ENCODE measurements around the gene KRT81. TPM values are rescaled to one million over a fixed set of nuclear protein-coding genes. Genes with fewer than 3 reads are reported as not detected.

The KRT81 gene
- total and polyA plus RNA-seq, 2 of the 4 experiments (the other 2 are of a cell fraction) = under 0.01 to 0.05 TPM

GRCh38 chr12:52327830-52328500 lies 36.6 kb upstream of the KRT81 start:
- H3K56ac ChIP-seq (ENCODE audit: extremely low read depth, insufficient read depth, low read length) = no peak overlapping the region
- no peak overlapping the region for H3K23ac ChIP-seq (ENCODE audit: low read depth, low read length)
- no peak overlapping the region for H4K91ac ChIP-seq (ENCODE audit: insufficient read depth, low read depth, low read length)
- DNase-seq (no peak), ATAC-seq (ENCODE audit: low read depth) (no peak; the same call in 1 of the 2 replicates)
- ChIA-PET CTCF (interaction anchor here (0.5 to 1.8 kb wide), 17 partner anchors 9 to 188 kb away, joined by 3 to 8 read pairs (median 4); no protein-coding TSS in a partner anchor), POLR2A (ENCODE audit: unreplicated experiment) (interaction anchor here (0.6 kb wide), 1 partner anchor 609 kb away, joined by 8 read pairs; no protein-coding TSS in a partner anchor)
- H2BK15ac ChIP-seq (ENCODE audit: low read depth, low read length) = no peak overlapping the region
- H3K4me1 ChIP-seq (ENCODE audit: control insufficient read depth, insufficient read depth, low read length) = no peaks in the 10 kb centered on the region
- intact Hi-C loops (cut with micrococcal nuclease) = loop anchor here (1.0 to 2.0 kb wide), 3 partner anchors 49 to 172 kb away; no protein-coding TSS in a partner anchor
- dilution Hi-C loops (cut with HindIII; ENCODE audit: low sequenced_read_pairs, unreplicated experiment) = no loop called here
- no peaks in the 10 kb centered on the region for H3K9me1 ChIP-seq (ENCODE audit: insufficient read depth, low read length)
- H3K9me3 ChIP-seq (ENCODE audit: control insufficient read depth, insufficient read depth, low read length) = no peaks in the 10 kb centered on the region
- H4K20me1 ChIP-seq (ENCODE audit: insufficient read depth, low read length) = no peaks in the 10 kb centered on the region
- H3K4me2 ChIP-seq (ENCODE audit: low read depth, low read length) = no peak overlapping the region
- no peak overlapping the region for H2AK9ac ChIP-seq (replicated peaks; ENCODE audit: low read depth, low read length, poor library complexity)
- no peak overlapping the region for H2BK120ac ChIP-seq (ENCODE audit: low read depth, low read length)
- H3K4ac ChIP-seq (ENCODE audit: low read depth, low read length) = no peak overlapping the region
- no peak overlapping the region for H3K14ac ChIP-seq (replicated peaks; ENCODE audit: low read depth, low read length)
- peaks cover 54% of the 10 kb centered on the region for H3K27me3 ChIP-seq (ENCODE audit: control insufficient read depth, insufficient read depth, low read length)
- no peak overlapping the region for H3K18ac ChIP-seq (ENCODE audit: low read depth, low read length)
- no peak overlapping the region for H3K9ac ChIP-seq (ENCODE audit: low read depth, low read length)
- no peak overlapping the region for H2BK5ac ChIP-seq (ENCODE audit: low read depth, low read length, poor library complexity, severe bottlenecking)
- no peaks in the 10 kb centered on the region for H3K36me3 ChIP-seq (ENCODE audit: control insufficient read depth, insufficient read depth, low read length)
- H2BK20ac ChIP-seq (ENCODE audit: low read depth, low read length) = no peak overlapping the region
- H2AK5ac ChIP-seq (ENCODE audit: low read depth, low read length) = no peak overlapping the region
- H2AFZ ChIP-seq (replicated peaks; ENCODE audit: low read length, poor library complexity) = no peak overlapping the region
- in situ Hi-C loops (cut with MboI; ENCODE audit: low sequenced_read_pairs) = loop anchor here (5.0 kb wide), 1 partner anchor 171 kb away; no protein-coding TSS in a partner anchor
- BruUV-seq (replicated peaks) = no TSS peak
- H3K27ac ChIP-seq (ENCODE audit: insufficient read depth, low read length) = no peak overlapping the region
- no peak overlapping the region for H4K8ac ChIP-seq (ENCODE audit: low read depth in 2 of 2, low read length in 2 of 2)
- 72% methylated on average over 7 of the region's 10 CpGs; no CpG with 5 or more reads in 1 of the 2 experiments for WGBS, 2 experiments (ENCODE audit: extremely low coverage in 2 of 2, insufficient read length in 1 of 2)
- no peak overlapping the region for H4K5ac ChIP-seq (ENCODE audit: low read depth, low read length)
- no peak overlapping the region for H3K4me3 ChIP-seq (ENCODE audit: insufficient read depth, low read depth, low read length)
- H3K79me1 ChIP-seq (ENCODE audit: low read depth in 1 of 2, low read length in 2 of 2) = no peaks in the 10 kb centered on the region
- no peak for TF ChIP-seq BHLHE40 (IDR thresholded peaks at IDR 0.05; ENCODE audit: low read depth, low read length)
- TF ChIP-seq NFE2L2 (IDR thresholded peaks at IDR 0.05; ENCODE audit: low read depth, low read length) = no peak
- TF ChIP-seq MAZ (IDR thresholded peaks at IDR 0.05; ENCODE audit: borderline replicate concordance, low read depth, low read length) = no peak
- TF ChIP-seq MXI1 (IDR thresholded peaks at IDR 0.05; ENCODE audit: borderline replicate concordance, low read depth, low read length) = no peak
- no peak for TF ChIP-seq RFX5 (IDR thresholded peaks at IDR 0.05; ENCODE audit: low read depth, low read length)
- TF ChIP-seq USF2 (IDR thresholded peaks at IDR 0.05; ENCODE audit: low read depth, low read length) = no peak
- no peak for TF ChIP-seq SMC3 (IDR thresholded peaks at IDR 0.05; ENCODE audit: low read depth, low read length)
- TF ChIP-seq RCOR1 (IDR thresholded peaks at IDR 0.05; ENCODE audit: insufficient replicate concordance, low read length) = no peak
- no peak for TF ChIP-seq ELK1 (IDR thresholded peaks at IDR 0.05; ENCODE audit: borderline replicate concordance, low read depth, low read length)
- no peak for TF ChIP-seq RAD21 (IDR thresholded peaks at IDR 0.05; ENCODE audit: low read length)
- TF ChIP-seq MAFK (IDR thresholded peaks at IDR 0.05; ENCODE audit: low read depth, low read length) = no peak
- no peak for TF ChIP-seq CHD1 (IDR thresholded peaks at IDR 0.05; ENCODE audit: low read depth, low read length)
- TF ChIP-seq CEBPB (IDR thresholded peaks at IDR 0.05; ENCODE audit: low read depth, low read length) = no peak
- TF ChIP-seq CTCF (conservative IDR thresholded peaks at IDR 0.05; ENCODE audit: low read depth, low read length) = no peak
- no peak for TF ChIP-seq POLR2A (IDR thresholded peaks at IDR 0.05; ENCODE audit: low read depth, low read length)

Measured in IMR-90 (cell line).